Liver (tissue), 9 donors: ENCODE measurements around the gene USP17L30. TPM values are rescaled to one million over a fixed set of nuclear protein-coding genes. Genes with fewer than 3 reads are reported as not detected.
"Not testable (repeated sequence)": the region's sequence is repeated elsewhere in the genome, so short reads cannot be mapped to it uniquely, and the experiment has no call there.

Experiments
- DNase-seq: peaks from one replicate; pipeline ENCODE4 v3.0.0-alpha.2; 2017; ENCODE audit warnings: low spot score
- H3K27ac ChIP-seq, 2 donors: one replicate each; pipeline ENCODE4 v1.7.0; 2013; ENCODE audit warnings: inconsistent platforms in 2 of 2, low read length in 2 of 2, control low read depth in 1 of 2, low read depth in 1 of 2, mild to moderate bottlenecking in 1 of 2
- H3K27me3 ChIP-seq, 4 donors: one replicate each; pipeline versions ENCODE4 v1.6.1 to v1.7.0; 2013; ENCODE audit warnings: low read length in 3 of 4, inconsistent platforms in 1 of 4, mild to moderate bottlenecking in 1 of 4, moderate library complexity in 1 of 4; ENCODE audit not compliant: control insufficient read depth in 4 of 4, insufficient read depth in 4 of 4
- H3K36me3 ChIP-seq, 4 donors: one replicate each; pipeline versions ENCODE4 v1.6.1 to v1.7.0; 2013; ENCODE audit warnings: low read length in 3 of 4, mild to moderate bottlenecking in 3 of 4, low read depth in 1 of 4, moderate library complexity in 1 of 4; ENCODE audit not compliant: control insufficient read depth in 4 of 4, insufficient read depth in 3 of 4
- H3K4me1 ChIP-seq, 4 donors: one replicate each; pipeline versions ENCODE4 v1.6.1 to v1.7.0; 2013; ENCODE audit warnings: low read length in 3 of 4, mild to moderate bottlenecking in 3 of 4, moderate library complexity in 1 of 4; ENCODE audit not compliant: control insufficient read depth in 4 of 4, insufficient read depth in 4 of 4
- H3K4me3 ChIP-seq, 3 donors: one replicate each; pipeline versions ENCODE4 v1.6.1 to v1.7.0; 2013; ENCODE audit warnings: low read length in 3 of 3, control low read depth in 1 of 3, low read depth in 1 of 3, mild to moderate bottlenecking in 1 of 3
- H3K9ac ChIP-seq, 2 donors: one replicate each; pipeline ENCODE4 v1.7.0; 2013; ENCODE audit warnings: low read length in 2 of 2, mild to moderate bottlenecking in 2 of 2, moderate library complexity in 2 of 2, control low read depth in 1 of 2, low read depth in 1 of 2
- H3K9me3 ChIP-seq, 4 donors: one replicate each; pipeline versions ENCODE4 v1.6.1 to v1.7.0; 2013; ENCODE audit warnings: low read length in 3 of 4; ENCODE audit not compliant: control insufficient read depth in 4 of 4
- CTCF ChIP-seq: fragments of 150-350 bp; IDR thresholded peaks from 2 replicates; pipeline ENCODE4 v1.5.1; 2017; ENCODE audit warnings: improper control_type of control experiment, low read depth, low read length; ENCODE audit not compliant: missing input control
- EGR1 ChIP-seq, 2 donors: IDR thresholded peaks; 2 replicates each; pipeline ENCODE4 v1.6.1; 2016 to 2018; ENCODE audit warnings: antibody characterized with exemption in 2 of 2, low read depth in 2 of 2
- FOXA1 ChIP-seq: IDR thresholded peaks from 2 replicates; pipeline ENCODE4 v1.6.1; 2016; ENCODE audit warnings: antibody characterized with exemption
- FOXA2 ChIP-seq: IDR thresholded peaks from 2 replicates; pipeline ENCODE4 v1.6.1; 2016; ENCODE audit warnings: antibody characterized with exemption
- GABPA ChIP-seq, 2 donors: IDR thresholded peaks in 1 of 2; conservative IDR thresholded peaks in 1 of 2; 2 replicates each; pipeline ENCODE4 v1.6.1; 2016; ENCODE audit warnings: antibody characterized with exemption in 2 of 2, mild to moderate bottlenecking in 1 of 2, moderate library complexity in 1 of 2
- HNF4G ChIP-seq: IDR thresholded peaks from 2 replicates; pipeline ENCODE4 v1.6.1; 2016; ENCODE audit warnings: antibody characterized with exemption
- JUND ChIP-seq, 2 donors: IDR thresholded peaks; 2 replicates each; pipeline ENCODE4 v1.6.1; 2016; ENCODE audit warnings: antibody characterized with exemption in 2 of 2
- MAX ChIP-seq: IDR thresholded peaks from 2 replicates; pipeline ENCODE4 v1.6.1; 2016; ENCODE audit warnings: antibody characterized with exemption
- NR2F2 ChIP-seq: IDR thresholded peaks from 2 replicates; pipeline ENCODE4 v1.6.1; 2016; ENCODE audit warnings: antibody characterized with exemption
- RAD21 ChIP-seq, 2 donors: IDR thresholded peaks; 2 replicates each; pipeline ENCODE4 v1.6.1; 2016; ENCODE audit warnings: antibody characterized with exemption in 2 of 2, mild to moderate bottlenecking in 2 of 2
- REST ChIP-seq: IDR thresholded peaks from 2 replicates; pipeline ENCODE4 v1.6.1; 2016; ENCODE audit warnings: antibody characterized with exemption, mild to moderate bottlenecking
- RXRA ChIP-seq, 2 donors: IDR thresholded peaks; 2 replicates each; pipeline ENCODE4 v1.6.1; 2017 to 2018; ENCODE audit warnings: antibody characterized with exemption in 2 of 2, mild to moderate bottlenecking in 1 of 2
- SP1 ChIP-seq: IDR thresholded peaks from 2 replicates; pipeline ENCODE4 v1.6.1; 2018; ENCODE audit warnings: antibody characterized with exemption, mild to moderate bottlenecking
- TAF1 ChIP-seq: conservative IDR thresholded peaks from 2 replicates; pipeline ENCODE4 v1.6.1; 2016; ENCODE audit warnings: antibody characterized with exemption, mild to moderate bottlenecking
- YY1 ChIP-seq: IDR thresholded peaks from 2 replicates; pipeline ENCODE4 v1.6.1; 2016; ENCODE audit warnings: antibody characterized with exemption, mild to moderate bottlenecking
- WGBS: extraction: QIAGEN DNeasy Blood & Tissue Kit; methylation state at CpG from one replicate; pipeline ENCODE4 v1.1.7; 2013; 5-methylcytosine and 5-hydroxymethylcytosine counted together
- polyA plus RNA-seq, 2 donors: library from polyadenylated mRNA; stranded (reverse) in 1 of 2; unstranded in 1 of 2; fragments of 200-250 nt in 1 of 2; fragments of >200 nt in 1 of 2; fragmentation: Nextera tagmentation in 1 of 2; extraction: Ambion mirVana in 1 of 2; gene quantifications; one replicate each; pipeline versions ENCODE4 v1.2.1 to v1.2.3, GENCODE V29; 2013 to 2015
- total RNA-seq, 2 donors: library from RNA; depleted of rRNA; stranded (reverse); fragments of >200 nt; gene quantifications; one replicate each; pipeline ENCODE4 v1.2.3, GENCODE V29; 2014
- TF ChIP-seq, protein P1 (sequence below): IDR thresholded peaks from 2 replicates; pipeline ENCODE4 v1.6.1; 2016; ENCODE audit warnings: antibody characterized with exemption
- donor health status: healthy.
- donor health status: healthy.
- donor health status: healthy.
- donor health status: healthy.
- donor health status: healthy.

The USP17L30 gene
- total and polyA plus RNA-seq, 4 donors = not detected

GRCh38 chr4:9384126-9384525 lies 21.2 kb downstream of the USP17L30 start (continued):
- TF ChIP-seq EGR1 (IDR thresholded peaks at IDR 0.05; ENCODE audit: low read depth in 2 of 2) (no peak), MAX (no peak), RAD21 (IDR thresholded peaks at IDR 0.05) (no peak), CTCF (no peak), HNF4G (no peak), SP1 (no peak), TAF1 (no peak), YY1 (no peak), NR2F2 (no peak)

GRCh38 chr4:9389001-9389400 lies 26.1 kb downstream of the USP17L30 start:
- DNase-seq, H3K27ac ChIP-seq, H3K9me3 ChIP-seq, H3K27me3 ChIP-seq, H3K9ac ChIP-seq, H3K4me3 ChIP-seq, H3K4me1 ChIP-seq, H3K36me3 ChIP-seq: not testable (repeated sequence)
- WGBS = 73% methylated on average over 2 of the region's 2 CpGs

- WGBS = 76% methylated on average over 2 of the region's 2 CpGs
- not testable (repeated sequence) for H3K27ac ChIP-seq
Observed at GRCh38 chr4:9405774-9406173, 42.8 kb downstream of the USP17L30 start.

GRCh38 chr4:9406491-9406890 lies 43.6 kb downstream of the USP17L30 start:
- not testable (repeated sequence) for H3K4me3 ChIP-seq, H3K9me3 ChIP-seq, H3K27ac ChIP-seq, DNase-seq, H3K9ac ChIP-seq, H3K27me3 ChIP-seq, H3K4me1 ChIP-seq, H3K36me3 ChIP-seq
- WGBS = 70% methylated on average over 3 of the region's 3 CpGs

More at GRCh38 chr4:9405774-9406173, 42.8 kb downstream of the USP17L30 start:
- H3K9ac ChIP-seq, H3K4me3 ChIP-seq, H3K36me3 ChIP-seq, H3K9me3 ChIP-seq, DNase-seq, H3K4me1 ChIP-seq, H3K27me3 ChIP-seq: not testable (repeated sequence)

- no peak for DNase-seq
- WGBS = 91% methylated on average over 13 of the region's 13 CpGs
- H3K9me3 ChIP-seq = no peaks in the 10 kb centered on the region
- H3K36me3 ChIP-seq = no peaks in the 10 kb centered on the region
- no peak overlapping the region for H3K4me3 ChIP-seq
- no peak for TF ChIP-seq FOXA2
- no peak for TF ChIP-seq FOXA1
- no peak for TF ChIP-seq YY1
- TF ChIP-seq NR2F2 = no peak
- TF ChIP-seq RXRA (IDR thresholded peaks at IDR 0.05) = no peak
- TF ChIP-seq TAF1 = no peak
- no peak for TF ChIP-seq REST
- no peak for TF ChIP-seq HNF4G
- TF ChIP-seq GABPA (IDR thresholded peaks at IDR 0.05 in 1 of 2, conservative IDR thresholded peaks at IDR 0.05 in 1 of 2) = no peak
- TF ChIP-seq JUND (IDR thresholded peaks at IDR 0.05) = no peak
- TF ChIP-seq MAX = no peak
- TF ChIP-seq EGR1 (IDR thresholded peaks at IDR 0.05; ENCODE audit: low read depth in 2 of 2) = no peak
- TF ChIP-seq, protein P1, sequence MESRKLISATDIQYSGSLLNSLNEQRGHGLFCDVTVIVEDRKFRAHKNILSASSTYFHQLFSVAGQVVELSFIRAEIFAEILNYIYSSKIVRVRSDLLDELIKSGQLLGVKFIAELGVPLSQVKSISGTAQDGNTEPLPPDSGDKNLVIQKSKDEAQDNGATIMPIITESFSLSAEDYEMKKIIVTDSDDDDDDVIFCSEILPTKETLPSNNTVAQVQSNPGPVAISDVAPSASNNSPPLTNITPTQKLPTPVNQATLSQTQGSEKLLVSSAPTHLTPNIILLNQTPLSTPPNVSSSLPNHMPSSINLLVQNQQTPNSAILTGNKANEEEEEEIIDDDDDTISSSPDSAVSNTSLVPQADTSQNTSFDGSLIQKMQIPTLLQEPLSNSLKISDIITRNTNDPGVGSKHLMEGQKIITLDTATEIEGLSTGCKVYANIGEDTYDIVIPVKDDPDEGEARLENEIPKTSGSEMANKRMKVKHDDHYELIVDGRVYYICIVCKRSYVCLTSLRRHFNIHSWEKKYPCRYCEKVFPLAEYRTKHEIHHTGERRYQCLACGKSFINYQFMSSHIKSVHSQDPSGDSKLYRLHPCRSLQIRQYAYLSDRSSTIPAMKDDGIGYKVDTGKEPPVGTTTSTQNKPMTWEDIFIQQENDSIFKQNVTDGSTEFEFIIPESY = no peak
- no peaks in the 10 kb centered on the region for H3K4me1 ChIP-seq
- no peak overlapping the region for H3K9ac ChIP-seq
- H3K27me3 ChIP-seq = no peaks in the 10 kb centered on the region
- H3K27ac ChIP-seq = no peak overlapping the region
Observed at GRCh38 chr4:9409793-9410192, 46.9 kb downstream of the USP17L30 start.
